HS-5 (cell line): ENCODE data around the gene NEU3.
"Not testable (repeated sequence)": the region's sequence is repeated elsewhere in the genome, so short reads cannot be mapped to it uniquely, and the experiment has no call there.

Source experiments
- DNase-seq: peaks from one replicate; pipeline ENCODE4 v3.0.0-alpha.2; 2012; ENCODE audit warnings: low read depth

Gene NEU3

DNA sequence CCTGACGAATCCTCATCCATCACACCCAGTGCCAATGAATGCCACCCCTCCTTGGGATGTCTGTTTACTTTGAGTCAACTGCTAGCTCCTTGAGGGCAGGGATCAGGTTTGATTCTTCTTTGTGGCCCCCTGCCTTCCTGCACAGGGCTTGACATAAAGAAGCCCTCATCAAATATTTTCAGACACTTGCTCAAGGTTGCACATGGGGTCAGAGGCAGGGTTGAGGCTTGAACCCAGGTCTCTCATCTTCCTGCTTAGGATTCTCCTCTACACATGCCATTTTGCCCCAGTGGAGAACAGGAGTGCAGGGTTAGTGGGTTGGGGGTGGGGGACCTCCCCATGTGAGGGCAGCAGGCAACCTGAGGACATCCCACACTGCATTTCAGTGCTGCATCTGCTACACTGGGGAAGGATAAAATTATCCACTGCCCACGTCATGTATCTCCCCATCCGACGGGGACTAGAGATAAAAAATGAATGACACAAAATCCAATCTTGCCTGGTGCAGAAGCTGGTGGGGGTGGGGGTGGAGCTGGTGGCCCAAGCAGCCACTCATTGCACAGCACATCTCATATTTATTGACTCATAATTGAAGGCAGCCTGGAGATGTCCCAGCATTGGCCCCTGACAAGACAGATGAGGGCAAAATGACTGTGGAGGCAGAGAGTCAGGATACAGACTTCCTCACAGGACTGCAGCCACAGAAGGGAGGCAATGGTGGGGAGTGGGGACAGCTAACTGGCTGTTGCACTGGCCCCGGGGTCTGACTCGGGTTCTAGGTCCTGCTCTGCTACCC lies 41.3 kb downstream of the NEU3 start:
- DNase-seq, result no peak

- DNase-seq, result peak; percentile 72
Observed at GRCh38 chr11:75031224-75031753, 42.6 kb downstream of the NEU3 start.

DNA sequence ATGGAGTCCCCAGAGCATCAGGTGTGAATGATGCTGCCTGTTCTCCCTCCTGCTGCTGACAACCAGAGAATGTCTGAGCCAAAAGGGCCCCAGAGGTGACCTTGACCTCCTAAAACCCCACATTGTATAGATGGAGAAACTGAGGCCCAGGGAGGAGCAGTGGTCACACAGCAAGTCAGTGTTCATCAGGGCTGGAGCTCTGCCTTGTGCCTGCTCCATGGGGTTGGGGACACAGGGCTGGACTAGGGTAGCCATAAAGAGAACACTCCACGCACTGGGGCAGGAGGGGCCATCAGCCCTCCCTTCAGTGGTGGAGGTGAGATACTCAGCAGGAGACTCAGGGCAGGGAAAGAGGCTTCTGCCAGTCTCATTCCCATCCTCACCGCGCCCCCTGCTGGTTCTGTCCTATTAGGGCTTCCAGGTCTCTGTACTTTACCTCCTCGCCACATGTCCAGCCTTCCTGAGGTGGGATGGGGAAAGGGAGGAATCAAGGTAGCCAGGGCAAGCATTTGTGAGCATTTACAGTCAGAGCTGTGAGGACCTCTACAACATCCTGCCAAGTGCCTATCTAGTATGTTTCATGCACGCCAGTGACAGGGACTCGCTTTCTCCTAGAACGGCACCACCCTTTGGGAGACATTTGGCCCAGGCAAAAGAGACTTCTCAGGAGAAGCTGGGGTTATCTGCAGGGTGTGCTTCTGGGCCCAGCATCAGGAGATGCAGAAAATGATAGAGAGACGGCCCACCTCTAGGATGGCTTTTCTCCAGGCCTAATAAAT lies 43.2 kb downstream of the NEU3 start:
- DNase-seq, result no peak

- no peak for DNase-seq
Observed at GRCh38 chr11:75032550-75032935, 43.8 kb downstream of the NEU3 start.

- no peak for DNase-seq
Observed at GRCh38 chr11:75033916-75034315, 45.2 kb downstream of the NEU3 start.

GRCh38 chr11:75035256-75035655 lies 46.5 kb downstream of the NEU3 start:
- no peak for DNase-seq

DNA sequence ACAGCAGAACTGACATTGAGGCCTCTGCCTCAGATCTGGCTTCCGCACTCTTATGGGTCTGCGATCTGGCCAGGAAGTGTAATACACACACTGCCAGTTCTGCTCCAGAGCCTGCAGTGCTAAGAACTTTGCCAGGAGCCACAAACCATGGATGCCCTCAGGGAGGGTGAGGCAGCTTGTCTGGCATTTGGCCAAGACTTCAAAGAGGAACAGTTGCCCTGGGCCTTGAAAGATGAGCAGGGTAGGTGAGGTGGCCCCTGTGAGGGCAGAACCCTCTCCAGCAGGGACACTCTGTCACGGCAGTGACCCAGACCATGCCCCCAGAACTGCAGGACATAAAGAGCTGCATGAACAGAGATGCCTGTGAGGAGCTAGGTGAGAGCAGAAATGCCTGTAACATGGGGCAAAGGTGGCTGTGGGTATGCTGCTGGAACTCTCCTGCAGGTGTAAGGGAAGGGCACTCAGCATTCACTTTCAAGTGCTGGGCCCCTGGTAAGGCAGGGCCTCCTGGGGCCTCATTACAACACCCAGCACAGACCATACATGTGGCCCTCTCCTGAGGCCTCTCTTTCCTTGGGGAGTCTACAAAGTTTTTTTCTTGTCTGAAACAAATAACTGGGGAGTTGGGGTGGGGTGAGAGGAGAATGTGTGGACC lies 47.3 kb downstream of the NEU3 start:
- no peak for DNase-seq

GRCh38 chr11:75040167-75040770 lies 51.5 kb downstream of the NEU3 start:
- DNase-seq, result no peak

DNA sequence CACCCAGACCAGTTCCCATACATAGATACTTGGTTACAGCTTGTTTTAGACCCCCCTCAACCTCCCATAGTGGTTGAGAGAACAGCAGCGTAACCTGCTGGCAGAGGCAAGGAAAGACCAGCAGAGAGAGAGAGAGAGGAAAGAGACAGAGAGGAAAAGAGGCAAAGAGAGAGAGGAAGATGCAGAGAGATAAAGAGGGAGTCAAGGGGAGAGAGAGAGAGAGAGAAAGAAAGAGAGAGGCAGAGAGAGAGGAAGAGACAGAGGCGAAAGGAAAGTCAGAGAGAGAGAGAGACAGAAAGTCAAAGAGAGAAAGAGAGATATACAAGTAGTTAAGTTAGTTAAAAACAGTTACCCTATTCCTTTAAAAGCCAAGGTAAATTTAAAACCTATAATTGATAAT lies 52.5 kb downstream of the NEU3 start:
- DNase-seq, result no peak

DNA sequence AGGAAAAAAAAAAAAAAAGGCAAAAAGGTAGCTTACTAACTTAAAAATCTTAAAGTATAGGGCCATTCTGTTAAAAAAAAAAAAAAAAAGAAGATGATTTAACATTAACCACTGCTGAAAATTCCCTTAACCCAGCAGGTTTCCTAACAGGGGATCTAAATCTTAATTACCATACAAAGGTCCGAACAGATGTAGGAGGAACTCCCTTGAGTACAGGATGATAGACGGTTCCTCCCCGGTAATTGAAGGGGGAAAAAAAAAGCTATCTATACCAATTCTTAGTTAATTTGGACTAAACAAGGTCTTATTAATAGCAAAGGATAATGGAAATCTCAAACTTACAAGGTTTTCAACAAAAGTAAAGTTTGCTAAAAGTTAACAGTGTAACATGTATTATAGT lies 53.1 kb downstream of the NEU3 start:
- not testable (repeated sequence) for DNase-seq

DNA sequence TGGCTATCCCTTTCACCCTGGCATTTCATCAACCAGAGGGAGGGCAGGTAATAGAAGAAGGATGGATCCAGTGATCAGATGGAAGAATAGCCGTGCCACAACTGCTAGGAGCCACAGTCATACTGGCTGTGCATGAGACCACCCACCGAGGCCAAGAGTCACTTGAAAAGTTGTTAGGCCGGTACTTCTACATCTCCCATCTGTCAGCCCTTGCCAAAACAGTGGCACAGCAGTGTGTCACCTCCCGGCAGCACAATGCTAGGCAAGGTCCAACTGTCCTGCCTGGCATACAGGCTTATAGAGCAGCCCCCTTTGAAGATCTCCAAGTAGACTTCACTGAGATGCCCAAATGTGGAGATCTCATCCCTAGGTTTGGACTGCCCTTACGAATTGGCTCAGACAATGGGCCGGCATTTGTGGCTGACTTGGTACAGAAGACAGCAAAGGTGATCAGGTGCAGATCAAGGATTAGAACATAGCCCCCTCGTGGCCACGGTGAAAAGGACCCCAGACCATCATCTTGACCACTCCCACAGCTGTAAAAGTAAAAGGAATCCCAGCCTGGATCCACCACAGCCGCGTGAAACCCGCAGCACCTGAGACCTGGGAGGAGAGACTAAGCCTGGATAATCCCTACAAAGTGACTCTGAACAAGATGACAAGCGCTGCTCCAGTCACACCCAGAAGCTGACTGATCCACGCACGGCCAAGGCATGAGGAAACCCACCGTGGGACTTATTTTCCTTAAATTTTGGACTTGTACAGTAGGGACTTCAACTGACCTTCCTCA lies 55.8 kb downstream of the NEU3 start:
- DNase-seq, result not testable (repeated sequence)

- not testable (repeated sequence) for DNase-seq
Observed at GRCh38 chr11:75046668-75047067, 57.9 kb downstream of the NEU3 start.

GRCh38 chr11:75047191-75047590 lies 58.5 kb downstream of the NEU3 start:
- no peak for DNase-seq

- DNase-seq, result not testable (repeated sequence)
Observed at GRCh38 chr11:75049501-75050266, 61.0 kb downstream of the NEU3 start.

- DNase-seq, result no peak
Observed at GRCh38 chr11:75050516-75050915, 61.8 kb downstream of the NEU3 start.

DNA sequence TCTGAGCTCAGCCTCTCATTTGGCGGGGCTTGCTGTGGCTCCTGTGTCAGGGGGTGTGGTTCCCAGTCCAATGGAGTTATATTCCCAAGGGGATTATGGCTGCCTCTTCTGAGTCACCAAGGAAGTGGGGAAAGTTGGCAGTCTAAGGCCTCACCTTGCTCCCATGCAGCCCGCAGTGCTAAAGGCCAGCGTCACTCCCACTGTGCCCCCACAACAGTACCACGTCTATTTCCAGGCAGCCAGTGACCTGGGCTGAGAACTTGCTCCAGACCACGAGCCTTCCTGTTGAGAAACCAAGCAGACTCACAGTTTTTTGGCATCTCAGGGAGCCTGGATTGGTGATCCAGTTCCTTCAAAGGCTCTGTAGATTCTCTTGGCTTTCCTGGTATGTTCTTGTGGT lies 62.3 kb downstream of the NEU3 start:
- DNase-seq, result no peak

GRCh38 chr11:75052457-75052856 lies 63.7 kb downstream of the NEU3 start:
- no peak for DNase-seq

GRCh38 chr11:75055511-75055910 lies 66.8 kb downstream of the NEU3 start:
- no peak for DNase-seq

GRCh38 chr11:75056814-75057213 lies 68.1 kb downstream of the NEU3 start:
- DNase-seq, result no peak

DNA sequence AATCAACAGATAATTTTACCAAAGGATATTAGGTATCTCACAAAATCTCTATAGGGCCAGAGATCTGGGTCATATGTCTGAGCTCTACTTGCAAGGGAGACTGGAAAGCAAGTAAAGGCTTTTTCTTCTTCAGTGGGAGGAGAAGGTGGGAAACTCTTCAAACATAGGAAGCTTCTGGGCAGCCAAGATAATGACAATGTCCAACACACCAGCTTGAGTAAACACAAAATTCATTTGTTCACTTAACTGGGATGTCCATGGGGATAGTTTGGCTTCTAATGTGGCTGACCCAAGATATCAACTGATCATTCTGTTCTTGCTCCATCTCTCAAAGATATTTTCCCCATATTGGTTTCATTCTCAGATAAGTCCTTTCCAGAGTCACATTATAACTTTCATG lies 70.6 kb downstream of the NEU3 start:
- DNase-seq, result no peak
